HepG2 (cell line): Measurements from ENCODE around the gene RNF14. TPM values are rescaled to one million over a fixed set of nuclear protein-coding genes. Genes with fewer than 3 reads are reported as not detected.
A peak's percentile ranks its signal among the peaks of the same experiment; 100 is the strongest.

Experiments
- ATAC-seq: fragments of 200-7000 bp; cut with Tn5 transposase; 3 replicates; pipeline ENCODE4 v1.9.1; 2020; ENCODE audit warnings: mild to moderate bottlenecking, moderate library complexity
- BruUV-seq: library from RNA; stranded (reverse); fragments of 400-500 nt; replicated peaks from 2 replicates; lab custom pipeline; 2021; lab: Mats Ljungman, UMichigan
- CTCF ChIA-PET: fragments of 300-600 bp; formaldehyde crosslinking; extraction: SDS; loops from one replicate; lab custom pipeline; 2021; ENCODE audit warnings: low total read pairs, inconsistent platforms, low intra/inter-chr PET ratio; lab: Yijun Ruan, JAX
- POLR2A ChIA-PET: fragments of 350-600 bp; sonication (Branson Sonifier 250); formaldehyde crosslinking; loops from one replicate; lab custom pipeline; 2020; ENCODE audit warnings: antibody characterized with exemption, inconsistent platforms; lab: Yijun Ruan, JAX
- DNase-seq: peaks from one replicate; pipeline ENCODE4 v3.0.0-alpha.2; 2015; ENCODE audit warnings: low spot score
- FAIRE-seq: peaks from 3 replicates; lab custom pipeline; 2011; peaks lifted over from hg19 to GRCh38; lab: Jason Lieb, UNC
- H2AFZ ChIP-seq: one replicate; pipeline ENCODE4 v1.6.1; 2011; ENCODE audit warnings: low read length, inconsistent platforms
- H3K27ac ChIP-seq: fragments of 300-600 bp; 3 replicates; pipeline ENCODE4 v1.8.0; 2011; ENCODE audit warnings: mixed run types, mild to moderate bottlenecking, mixed read lengths, low read length, inconsistent platforms; ENCODE audit not compliant: insufficient read depth; ENCODE audit errors: extremely low read length
- H3K27me3 ChIP-seq, 2 experiments: fragments of 200-600 bp in 1 of 2; 2 replicates in 1 of 2; 3 replicates in 1 of 2; pipeline versions ENCODE4 v1.6.0 to v1.8.0; 2011; ENCODE audit warnings: low read length in 2 of 2, mild to moderate bottlenecking in 2 of 2, moderate library complexity in 2 of 2, inconsistent platforms in 1 of 2; ENCODE audit not compliant: insufficient read depth in 2 of 2, control insufficient read depth in 1 of 2
- H3K36me3 ChIP-seq, 2 experiments: fragments of 200-600 bp in 1 of 2; replicated peaks in 1 of 2; 2 replicates in 1 of 2; 3 replicates in 1 of 2; pipeline versions ENCODE4 v1.5.1 to v1.8.0; 2011; ENCODE audit warnings: low read length in 2 of 2, inconsistent platforms in 1 of 2; ENCODE audit not compliant: insufficient read depth in 2 of 2, control insufficient read depth in 1 of 2
- H3K4me1 ChIP-seq: 2 replicates; pipeline ENCODE4 v1.5.1; 2012; ENCODE audit warnings: low read length, inconsistent platforms; ENCODE audit not compliant: insufficient read depth
- H3K4me2 ChIP-seq: 2 replicates; pipeline ENCODE4 v1.6.0; 2011; ENCODE audit warnings: low read depth, low read length, inconsistent platforms
- H3K4me3 ChIP-seq, 3 experiments: fragments of 200-600 bp in 1 of 3; sonication (generic), shearing (Covaris generic) in 1 of 3; replicated peaks in 1 of 3; 2 replicates each; pipeline ENCODE4 v1.5.1; 2011 to 2016; ENCODE audit warnings: low read length in 3 of 3, inconsistent platforms in 2 of 3, low read depth in 2 of 3, mild to moderate bottlenecking in 2 of 3, control low read depth in 1 of 3, mixed read lengths in 1 of 3; ENCODE audit not compliant: insufficient read depth in 1 of 3
- H3K79me2 ChIP-seq: one replicate; pipeline ENCODE4 v1.6.1; 2011; ENCODE audit warnings: low read length, inconsistent platforms; ENCODE audit not compliant: insufficient read depth
- H3K9ac ChIP-seq: 2 replicates; pipeline ENCODE4 v1.6.0; 2011; ENCODE audit warnings: mild to moderate bottlenecking, low read depth, low read length, inconsistent platforms; ENCODE audit not compliant: insufficient read depth
- H3K9me3 ChIP-seq: 2 replicates; pipeline ENCODE4 v1.5.1; 2012; ENCODE audit warnings: mild to moderate bottlenecking, low read length
- H4K20me1 ChIP-seq: 2 replicates; pipeline ENCODE4 v1.6.0; 2011; ENCODE audit warnings: inconsistent platforms, mild to moderate bottlenecking, low read length, moderate library complexity; ENCODE audit not compliant: insufficient read depth
- CREB1 ChIP-seq, 2 experiments: fragments of 450-650 bp in 1 of 2; IDR thresholded peaks; 2 replicates each; pipeline ENCODE4 v1.6.1; 2016 to 2017; ENCODE audit warnings: control low read depth in 1 of 2, mild to moderate bottlenecking in 1 of 2, missing compliant biosample characterization in 1 of 2, missing genetic modification characterization in 1 of 2
- HNF4A ChIP-seq: sonication (generic); formaldehyde crosslinking; IDR thresholded peaks from 2 replicates; pipeline ENCODE4 v1.4.0; 2020; ENCODE audit warnings: missing genetic modification reagents
- HNF4G ChIP-seq, 2 experiments: sonication (generic) in 1 of 2; formaldehyde crosslinking in 1 of 2; IDR thresholded peaks; 2 replicates each; pipeline versions ENCODE4 v1.4.0 to v1.6.1; 2011 to 2020; ENCODE audit warnings: borderline replicate concordance in 2 of 2, low read depth in 2 of 2, mild to moderate bottlenecking in 2 of 2, low read length in 1 of 2, missing genetic modification reagents in 1 of 2, moderate library complexity in 1 of 2
- KAT2B ChIP-seq: fragments of 150-350 bp; IDR thresholded peaks from 2 replicates; pipeline ENCODE4 v1.6.1; 2014; ENCODE audit warnings: low read depth, low read length, borderline replicate concordance
- MED1 ChIP-seq: sonication (generic); formaldehyde crosslinking; IDR thresholded peaks from 2 replicates; pipeline ENCODE4 v1.4.0; 2020; ENCODE audit warnings: missing genetic modification reagents
- MXI1 ChIP-seq: IDR thresholded peaks from 3 replicates; pipeline ENCODE4 v1.6.1; 2012; ENCODE audit warnings: low read depth, low read length, inconsistent platforms, borderline replicate concordance
- MYC ChIP-seq: sonication (generic); formaldehyde crosslinking; IDR thresholded peaks from 2 replicates; pipeline ENCODE4 v1.9.0; 2021; ENCODE audit warnings: missing genetic modification reagents, borderline replicate concordance
- PPARG ChIP-seq: conservative IDR thresholded peaks from 2 replicates; pipeline ENCODE4 v1.6.1; 2016; ENCODE audit warnings: missing biosample characterization, missing genetic modification reagents
- SAP130 ChIP-seq: IDR thresholded peaks from 2 replicates; pipeline ENCODE4 v1.6.1; 2016; ENCODE audit warnings: low read depth
- ZNF382 ChIP-seq: sonication (generic); formaldehyde crosslinking; IDR thresholded peaks from 2 replicates; pipeline ENCODE4 v1.5.0; 2020; ENCODE audit warnings: missing genetic modification reagents, mild to moderate bottlenecking, borderline replicate concordance
- WGBS: methylation state at CpG from one replicate; pipeline ENCODE4 v1.1.6; 2017; ENCODE audit warnings: low lambda C conversion rate; 5-methylcytosine and 5-hydroxymethylcytosine counted together
- in situ Hi-C: cut with HindIII; loops from 2 replicates; pipeline ENCODE4 v1.10.0; 2017; ENCODE audit warnings: low pct_unique_long_range_greater_than_20kb; ENCODE audit not compliant: extremely low pct_ligation_motif_present
- intact Hi-C: fragments of 100-400 bp; cut with micrococcal nuclease; formaldehyde crosslinking; loops from one replicate; pipeline ENCODE4 v1.10.0; 2022; ENCODE audit not compliant: unreplicated experiment
- polyA plus RNA-seq, 8 experiments: library from polyadenylated mRNA; depleted of rRNA in 3 of 8; stranded (reverse) in 7 of 8; unstranded in 1 of 8; fragments of >200 nt; fragmentation: Illumina TruSeq in 4 of 8; extraction: Trizol in 4 of 8; gene quantifications; 2 replicates each; pipeline versions ENCODE4 v1.2.1 to v1.2.3, GENCODE V29; 2011 to 2016; ENCODE audit warnings: low read depth in 4 of 8, missing spikeins in 1 of 8, mixed read lengths in 1 of 8; ENCODE audit not compliant: insufficient read depth in 1 of 8
- total RNA-seq, 5 experiments: library from RNA; depleted of rRNA; stranded (reverse); fragments of >200 nt; fragmentation: Illumina TruSeq; extraction: Trizol; gene quantifications; 2 replicates each; pipeline ENCODE4 v1.2.3, GENCODE V29; 2016; ENCODE audit warnings: low read depth in 1 of 5
- TF ChIP-seq, protein P1 (sequence below): sonication (generic); formaldehyde crosslinking; IDR thresholded peaks from 2 replicates; pipeline ENCODE4 v1.8.0; 2022; ENCODE audit warnings: mild to moderate bottlenecking, missing genetic modification reagents, moderate library complexity
- TF ChIP-seq, protein P2 (sequence below): sonication (generic); formaldehyde crosslinking; IDR thresholded peaks from 2 replicates; pipeline ENCODE4 v1.4.0; 2020; ENCODE audit warnings: missing genetic modification reagents
- TF ChIP-seq, protein P3 (sequence below): IDR thresholded peaks from 2 replicates; pipeline ENCODE4 v1.6.1; 2012; ENCODE audit warnings: inconsistent platforms

Gene RNF14
- total and polyA plus RNA-seq, 2 of the 13 experiments (the other 11 are each of a cell fraction or from before 2014, with no cell fraction given) = 11.3 to 28.1 TPM

DNA sequence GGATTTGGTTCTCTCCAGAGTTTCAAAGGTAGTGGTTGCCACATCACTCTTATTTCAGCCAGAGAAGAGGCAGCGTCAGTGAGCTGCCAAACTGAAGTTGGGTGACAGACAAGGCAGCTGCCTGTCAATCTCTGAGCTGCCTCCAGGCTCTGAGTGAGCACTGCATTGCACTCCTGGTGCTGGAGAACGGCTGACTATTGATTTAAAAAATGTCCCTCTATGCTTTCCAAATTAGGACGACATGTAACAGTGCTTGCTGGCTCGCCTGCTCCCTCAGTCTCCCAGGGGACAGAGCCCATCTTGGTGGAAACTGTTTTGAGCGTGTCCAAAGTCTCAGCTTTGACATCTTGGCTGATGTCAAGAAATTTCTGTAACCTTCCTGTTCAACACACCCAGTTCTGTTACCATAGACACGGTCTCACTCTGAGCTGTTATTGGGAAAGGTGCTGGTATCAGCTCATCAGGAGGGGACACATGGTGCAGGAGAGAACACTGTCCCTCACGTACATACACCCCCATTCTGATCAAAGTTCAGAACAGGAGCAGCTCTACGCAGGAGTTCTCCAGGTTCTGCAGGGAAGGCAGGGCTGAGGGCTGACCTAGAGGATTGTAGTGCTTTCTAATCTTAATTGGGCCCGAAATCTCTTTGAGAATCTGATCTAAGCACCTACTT, 26.6 kb upstream of the RNF14 start:
- ChIA-PET POLR2A (interaction anchor here (0.8 to 1.3 kb wide), 3 partner anchors 19 to 20 kb away, joined by 4 to 5 read pairs (median 4); partner anchors contain the start of gene DELE1), CTCF (no interaction called here)
- peak; percentile 79 for ATAC-seq
- WGBS = 57% methylated on average over 7 of the region's 9 CpGs
- no peaks in the 10 kb centered on the region for H3K27me3 ChIP-seq
- peak; percentile 20; the same call in 1 of the 2 replicates for TF ChIP-seq HNF4G (IDR thresholded peaks at IDR 0.05; ENCODE audit: borderline replicate concordance, low read depth, low read length)
- 0 out of 2 replicates have a peak, but pooled peaks have one; percentile 32 for TF ChIP-seq HNF4G (CRISPR knock-in tag; IDR thresholded peaks at IDR 0.05; ENCODE audit: borderline replicate concordance, low read depth)
- TF ChIP-seq SAP130 = peak; percentile 44; the same call in 1 of the 2 replicates
- peak; percentile 27; the same call in 1 of the 3 replicates for TF ChIP-seq MXI1
- TF ChIP-seq, protein P1, sequence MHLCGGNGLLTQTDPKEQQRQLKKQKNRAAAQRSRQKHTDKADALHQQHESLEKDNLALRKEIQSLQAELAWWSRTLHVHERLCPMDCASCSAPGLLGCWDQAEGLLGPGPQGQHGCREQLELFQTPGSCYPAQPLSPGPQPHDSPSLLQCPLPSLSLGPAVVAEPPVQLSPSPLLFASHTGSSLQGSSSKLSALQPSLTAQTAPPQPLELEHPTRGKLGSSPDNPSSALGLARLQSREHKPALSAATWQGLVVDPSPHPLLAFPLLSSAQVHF (CRISPR knock-in tag) = 0 out of 2 replicates have a peak, but pooled peaks have one; percentile 55
- TF ChIP-seq MYC (CRISPR knock-in tag) = 0 out of 2 replicates have a peak, but pooled peaks have one; percentile 27
- TF ChIP-seq HNF4A = peak; percentile 75
- 0 out of 2 replicates have a peak, but pooled peaks have one; percentile 10 for TF ChIP-seq PPARG (CRISPR knock-in tag)
- TF ChIP-seq CREB1 (IDR thresholded peaks at IDR 0.05) = no peak
- TF ChIP-seq CREB1 (CRISPR knock-in tag; IDR thresholded peaks at IDR 0.05) = no peak
- 0 out of 2 replicates have a peak, but pooled peaks have one; percentile 21 for TF ChIP-seq MED1 (CRISPR knock-in tag)
- TF ChIP-seq KAT2B = no peak
- TF ChIP-seq, protein P2, sequence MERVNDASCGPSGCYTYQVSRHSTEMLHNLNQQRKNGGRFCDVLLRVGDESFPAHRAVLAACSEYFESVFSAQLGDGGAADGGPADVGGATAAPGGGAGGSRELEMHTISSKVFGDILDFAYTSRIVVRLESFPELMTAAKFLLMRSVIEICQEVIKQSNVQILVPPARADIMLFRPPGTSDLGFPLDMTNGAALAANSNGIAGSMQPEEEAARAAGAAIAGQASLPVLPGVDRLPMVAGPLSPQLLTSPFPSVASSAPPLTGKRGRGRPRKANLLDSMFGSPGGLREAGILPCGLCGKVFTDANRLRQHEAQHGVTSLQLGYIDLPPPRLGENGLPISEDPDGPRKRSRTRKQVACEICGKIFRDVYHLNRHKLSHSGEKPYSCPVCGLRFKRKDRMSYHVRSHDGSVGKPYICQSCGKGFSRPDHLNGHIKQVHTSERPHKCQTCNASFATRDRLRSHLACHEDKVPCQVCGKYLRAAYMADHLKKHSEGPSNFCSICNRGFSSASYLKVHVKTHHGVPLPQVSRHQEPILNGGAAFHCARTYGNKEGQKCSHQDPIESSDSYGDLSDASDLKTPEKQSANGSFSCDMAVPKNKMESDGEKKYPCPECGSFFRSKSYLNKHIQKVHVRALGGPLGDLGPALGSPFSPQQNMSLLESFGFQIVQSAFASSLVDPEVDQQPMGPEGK (CRISPR knock-in tag) = peak; percentile 73
- TF ChIP-seq ZNF382 (CRISPR knock-in tag) = no peak
- TF ChIP-seq, protein P3, sequence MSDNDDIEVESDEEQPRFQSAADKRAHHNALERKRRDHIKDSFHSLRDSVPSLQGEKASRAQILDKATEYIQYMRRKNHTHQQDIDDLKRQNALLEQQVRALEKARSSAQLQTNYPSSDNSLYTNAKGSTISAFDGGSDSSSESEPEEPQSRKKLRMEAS = peak; percentile 27; the same call in 1 of the 2 replicates
- TF ChIP-seq, all 625 proteins: peak for 10
- H3K4me2 ChIP-seq = no peak overlapping the region
- no peaks in the 10 kb centered on the region for H3K79me2 ChIP-seq
- no peaks in the 10 kb centered on the region for H3K9me3 ChIP-seq
- no peak overlapping the region for H2AFZ ChIP-seq
- peak overlapping the region; percentile 20 for H3K27ac ChIP-seq
- H3K36me3 ChIP-seq = peaks cover 11 to 19% of the 10 kb centered on the region in 2 experiments; a peak in 4 of 5 replicates
- no peak overlapping the region; the same call in 1 of the 2 replicates for H3K9ac ChIP-seq
- no peaks in the 10 kb centered on the region for H4K20me1 ChIP-seq
- intact Hi-C loops (no loop called here), in situ Hi-C loops (no loop called here)
- H3K4me3 ChIP-seq = no peak overlapping the region
- BruUV-seq = no TSS peak
- FAIRE-seq (peak; percentile 63), DNase-seq (peak; percentile 51)
- H3K4me1 ChIP-seq = peaks cover 18% of the 10 kb centered on the region
